Dermis microvascular lymphatic vessel endothelial cell (primary cell): ENCODE measurements around the gene ARHGAP42. TPM values are rescaled to one million over a fixed set of nuclear protein-coding genes. Genes with fewer than 3 reads are reported as not detected.
"Not testable (repeated sequence)": the region's sequence is repeated elsewhere in the genome, so short reads cannot be mapped to it uniquely, and the experiment has no call there.

Source experiments
- DNase-seq, 2 donors: peaks; one replicate each; pipeline versions ENCODE4 v3.0.0 to v3.0.0-alpha.2; 2010; ENCODE audit warnings: low read depth in 2 of 2
- total RNA-seq: library from RNA; depleted of rRNA; stranded (reverse); fragments of >200 nt; gene quantifications from 2 replicates; pipeline ENCODE4 v1.2.1, GENCODE V29; 2014

ARHGAP42 gene
- total RNA-seq, 1 donor from 2014 or later = 4.9 TPM

- DNase-seq = no peak
Observed at GRCh38 chr11:100870138-100870537, 183.1 kb downstream of the ARHGAP42 start.

- DNase-seq = no peak
Observed at GRCh38 chr11:100872951-100873740, 186.1 kb downstream of the ARHGAP42 start.

- DNase-seq = no peak
Observed at GRCh38 chr11:100874203-100874602, 187.1 kb downstream of the ARHGAP42 start.

DNA sequence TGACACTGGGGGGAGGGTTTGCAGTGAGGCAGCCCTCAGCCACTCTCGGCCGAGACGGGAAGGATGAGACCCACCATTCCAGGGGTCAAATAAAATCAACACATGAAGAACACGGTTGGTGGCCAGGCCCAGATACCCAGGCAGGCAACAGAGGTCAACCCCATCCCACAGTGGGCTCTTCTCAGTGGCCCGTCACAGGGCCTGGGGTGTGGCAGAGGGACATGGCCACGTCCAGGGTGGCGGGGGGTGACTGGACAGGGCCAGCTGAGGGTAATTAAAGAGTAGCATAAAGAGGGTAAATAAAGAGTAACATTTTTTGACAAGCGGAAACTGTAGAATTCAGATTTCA lies 188.4 kb downstream of the ARHGAP42 start:
- no peak for DNase-seq

DNA sequence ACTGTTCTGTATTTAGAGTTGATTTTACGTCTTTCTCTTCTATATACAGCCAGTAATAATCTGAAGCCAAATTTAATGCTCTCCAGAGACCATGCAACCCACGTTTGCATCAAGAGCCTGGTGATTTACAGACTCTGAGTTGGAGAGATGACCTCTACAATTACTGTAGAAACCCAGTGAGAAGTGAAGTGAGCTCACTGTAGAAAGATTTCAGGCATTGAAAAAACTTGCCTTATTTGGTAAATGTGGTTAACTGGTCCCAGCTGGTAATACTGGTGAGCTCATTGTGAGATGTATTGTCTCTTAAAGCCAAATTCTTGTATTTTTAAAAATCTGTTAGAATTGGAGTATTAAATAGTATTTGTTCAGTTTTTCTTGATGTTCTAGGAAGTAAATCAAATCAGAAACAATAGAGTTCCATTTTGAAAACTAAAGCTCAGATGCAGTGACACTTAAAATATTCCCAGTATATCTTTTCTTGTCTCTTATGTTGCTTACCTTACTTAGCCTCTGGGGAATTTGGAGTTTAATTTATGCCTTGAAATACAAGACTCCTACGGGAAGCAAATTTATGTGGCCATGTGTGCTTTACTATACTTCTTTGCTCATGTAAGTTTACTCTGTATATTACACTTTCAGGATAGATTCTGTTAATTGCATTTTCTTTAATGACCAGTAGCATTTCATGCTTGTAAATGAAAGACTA lies 189.9 kb downstream of the ARHGAP42 start:
- DNase-seq = peak in 1 of 2 donors; percentile 18

- DNase-seq = no peak
Observed at GRCh38 chr11:100878474-100878873, 191.4 kb downstream of the ARHGAP42 start.

GRCh38 chr11:100882957-100883356 lies 195.9 kb downstream of the ARHGAP42 start:
- DNase-seq = no peak

GRCh38 chr11:100883830-100884229 lies 196.7 kb downstream of the ARHGAP42 start:
- DNase-seq = no peak

- DNase-seq = no peak
Observed at GRCh38 chr11:100887659-100888058, 200.6 kb downstream of the ARHGAP42 start.

DNA sequence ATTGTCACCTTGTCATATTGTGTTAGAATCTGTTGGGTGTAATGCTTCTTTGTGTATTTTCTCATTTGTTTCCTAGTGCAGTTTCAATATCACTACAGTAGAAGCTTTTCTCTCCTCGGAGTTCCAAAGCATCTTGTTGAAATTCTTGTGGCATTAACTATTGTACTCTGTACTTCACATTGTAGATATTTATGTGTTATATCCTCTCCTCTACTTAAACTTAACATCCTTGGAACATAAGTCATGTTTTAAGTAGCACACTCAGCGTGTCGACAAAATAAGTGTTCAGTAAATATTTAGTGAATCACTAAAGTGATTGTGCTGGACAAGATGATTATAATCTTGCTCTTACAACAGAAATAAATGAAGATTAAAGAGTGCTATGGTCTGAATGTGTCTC lies 201.7 kb downstream of the ARHGAP42 start:
- no peak for DNase-seq

DNA sequence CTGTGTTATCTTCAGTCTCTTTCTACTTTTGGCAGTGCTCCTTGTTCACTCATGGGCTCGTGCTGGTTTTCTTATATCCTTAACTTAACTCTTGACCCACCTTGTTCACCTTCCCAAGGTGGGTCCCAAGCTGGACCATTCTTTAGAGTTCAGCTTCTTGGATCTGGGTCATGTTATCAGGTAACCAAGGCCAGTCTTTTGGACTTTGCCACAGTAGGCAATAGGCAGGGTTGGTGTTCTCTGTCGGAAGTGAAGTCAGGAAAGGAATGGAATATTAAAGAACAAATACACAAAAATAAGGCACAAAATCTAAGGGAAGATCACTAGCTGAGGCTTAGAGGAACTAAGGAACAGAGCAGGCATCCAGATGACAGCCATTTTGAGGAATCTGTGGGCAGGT lies 202.7 kb downstream of the ARHGAP42 start:
- no peak for DNase-seq

GRCh38 chr11:100890789-100891188 lies 203.7 kb downstream of the ARHGAP42 start:
- no peak for DNase-seq

- no peak for DNase-seq
Observed at GRCh38 chr11:100892886-100893285, 205.8 kb downstream of the ARHGAP42 start.

GRCh38 chr11:100895449-100895848 lies 208.4 kb downstream of the ARHGAP42 start:
- no peak for DNase-seq

GRCh38 chr11:100895976-100896375 lies 208.9 kb downstream of the ARHGAP42 start:
- not testable (repeated sequence) for DNase-seq

DNA sequence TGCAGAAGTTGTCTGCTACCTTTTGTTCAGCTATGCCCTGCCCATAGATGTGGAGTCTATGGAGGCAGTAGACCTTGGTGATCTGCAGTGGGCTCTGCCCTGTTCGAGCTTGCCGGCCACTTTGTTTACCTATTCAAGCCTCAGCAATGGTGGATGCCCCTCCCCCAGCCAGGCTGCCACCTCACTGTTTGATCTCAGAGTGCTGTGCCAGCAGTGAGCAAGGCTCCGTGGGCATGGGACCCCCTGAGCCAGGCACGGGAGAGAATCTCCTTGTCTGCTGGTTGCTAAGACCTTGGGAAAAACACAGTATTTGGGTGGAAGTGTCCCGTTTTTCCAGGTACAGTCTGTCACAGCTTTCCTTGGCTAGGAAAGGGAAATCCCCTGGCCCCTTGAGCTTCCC lies 214.4 kb downstream of the ARHGAP42 start:
- not testable (repeated sequence) for DNase-seq

DNA sequence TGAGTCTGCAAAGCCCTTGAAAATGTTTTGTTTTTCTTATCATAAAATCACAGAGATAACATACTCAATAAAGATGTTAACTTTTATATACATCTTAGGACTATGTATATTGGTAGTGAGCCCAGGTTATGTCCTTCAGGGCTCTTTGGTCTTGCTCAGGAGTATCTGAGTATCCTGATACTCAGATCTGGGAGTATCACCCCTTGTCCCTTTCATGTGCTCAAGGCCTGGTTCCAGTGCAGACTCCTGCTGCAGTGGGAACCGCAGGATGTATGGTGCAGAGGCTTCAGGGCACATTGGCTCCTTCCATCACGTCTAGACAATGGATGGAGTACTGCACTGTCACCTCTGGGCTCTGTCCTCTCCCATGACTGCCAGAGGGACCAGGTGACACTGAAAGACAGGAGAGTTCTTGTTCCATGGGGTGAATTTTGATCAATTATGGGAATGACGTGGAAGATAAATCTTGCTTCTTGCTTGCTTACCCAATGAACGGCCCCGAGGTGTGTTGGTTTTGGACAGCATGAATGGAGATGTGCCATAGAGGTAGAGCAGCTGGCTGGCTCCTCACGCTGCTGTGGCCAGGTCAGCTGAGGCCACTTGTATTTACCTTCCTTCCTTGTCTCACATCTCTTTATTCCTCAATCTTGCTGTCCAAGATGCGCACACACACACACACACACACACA lies 215.5 kb downstream of the ARHGAP42 start:
- no peak for DNase-seq

- DNase-seq = no peak
Observed at GRCh38 chr11:100903284-100903683, 216.2 kb downstream of the ARHGAP42 start.

GRCh38 chr11:100905684-100906083 lies 218.6 kb downstream of the ARHGAP42 start:
- DNase-seq = no peak

DNA sequence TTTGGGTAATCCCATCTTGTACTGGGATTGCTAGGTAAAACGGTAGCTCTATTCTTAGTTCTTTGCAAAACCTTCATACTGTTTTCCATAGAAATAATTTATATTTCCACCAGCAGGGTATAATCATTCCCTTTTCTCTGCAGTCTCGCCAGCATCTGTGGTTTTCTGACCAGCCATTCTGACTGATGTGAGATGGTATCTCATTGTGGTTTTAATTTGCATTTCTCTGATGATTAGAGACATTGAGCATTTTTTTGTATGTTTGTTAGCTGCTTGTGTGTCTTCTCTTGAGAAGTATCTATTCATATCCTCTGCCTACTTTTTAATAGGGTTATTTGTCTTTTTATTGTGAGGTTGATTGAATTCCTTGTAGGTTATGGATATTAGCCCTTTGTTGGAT lies 221.7 kb downstream of the ARHGAP42 start:
- no peak for DNase-seq

DNA sequence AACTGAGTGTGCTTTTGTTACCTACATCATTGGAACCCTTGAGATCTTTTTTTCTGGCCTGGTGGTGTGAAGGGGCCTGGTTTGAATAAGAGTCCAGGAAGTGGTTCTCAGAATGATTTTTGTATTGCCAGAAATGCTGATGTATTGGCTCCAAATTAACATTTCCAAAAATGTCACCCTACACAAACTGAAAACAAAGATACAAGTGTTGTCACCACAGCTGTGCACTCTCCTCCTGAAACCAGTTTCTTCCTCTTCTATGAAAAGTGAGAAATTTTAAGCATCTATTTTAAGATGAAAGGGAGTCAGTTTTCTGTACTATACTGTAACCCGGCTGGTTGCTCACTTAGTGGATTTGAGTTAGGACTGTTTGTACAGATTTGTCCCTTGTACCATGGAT lies 223.7 kb downstream of the ARHGAP42 start:
- DNase-seq = no peak

GRCh38 chr11:100914415-100915110 lies 227.5 kb downstream of the ARHGAP42 start:
- DNase-seq = no peak
